Esophagus squamous epithelium (tissue), 5 donors: ENCODE data around the gene COX7A2. TPM values are rescaled to one million over a fixed set of nuclear protein-coding genes. Genes with fewer than 3 reads are reported as not detected.

Experiments used
- DNase-seq: peaks from one replicate; lab custom pipeline; 2025; lab: John Stamatoyannopoulos, UW
- H3K27ac ChIP-seq, 4 donors: fragments of 200-600 bp; sonication (generic); one replicate each; pipeline ENCODE4 v1.5.1; 2016 to 2019; ENCODE audit warnings: mild to moderate bottlenecking in 1 of 4
- H3K27me3 ChIP-seq, 4 donors: fragments of 200-600 bp; sonication (generic); 1 replicate in 3 of 4; 2 replicates in 1 of 4; pipeline versions ENCODE4 v1.5.1 to v1.6.0; 2017 to 2021; ENCODE audit warnings: antibody characterized with exemption in 1 of 4
- H3K36me3 ChIP-seq, 3 donors: fragments of 200-600 bp; sonication (generic); one replicate each; pipeline ENCODE4 v1.5.1; 2016 to 2019
- H3K4me1 ChIP-seq, 3 donors: fragments of 200-600 bp; sonication (generic); one replicate each; pipeline ENCODE4 v1.5.1; 2017 to 2019
- H3K4me3 ChIP-seq, 4 donors: fragments of 200-600 bp; sonication (generic); 1 replicate in 3 of 4; 2 replicates in 1 of 4; pipeline ENCODE4 v1.5.1; 2016 to 2019; ENCODE audit warnings: mild to moderate bottlenecking in 2 of 4, moderate library complexity in 1 of 4
- H3K9me3 ChIP-seq, 3 donors: fragments of 200-600 bp; sonication (generic); one replicate each; pipeline ENCODE4 v1.5.1; 2016 to 2019
- POLR2A ChIP-seq, 4 donors: fragments of 450-650 bp; IDR thresholded peaks; one replicate each; pipeline ENCODE4 v1.6.1; 2017; ENCODE audit warnings: antibody characterized with exemption in 4 of 4, mild to moderate bottlenecking in 4 of 4, moderate library complexity in 3 of 4
- WGBS, 2 donors: methylation state at CpG; one replicate each; pipeline ENCODE4 v1.1.5; 2018; 5-methylcytosine and 5-hydroxymethylcytosine counted together
- intact Hi-C: fragments of 100-400 bp; cut with DNase I; formaldehyde crosslinking; loops from one replicate; pipeline ENCODE4 v1.15.0; 2022
- total RNA-seq, 4 donors: library from RNA; depleted of rRNA; stranded (reverse); fragments of >200 nt; gene quantifications; one replicate each; pipeline ENCODE4 v1.1.0, GENCODE V29; 2016
- TF ChIP-seq, protein P1 (sequence below), 6 experiments: fragments of 450-650 bp in 4 of 6; fragments of 200-600 bp in 2 of 6; sonication (generic) in 2 of 6; IDR thresholded peaks; one replicate each; pipeline ENCODE4 v1.5.1; 2016 to 2019; ENCODE audit warnings: antibody characterized with exemption in 6 of 6, mild to moderate bottlenecking in 4 of 6, moderate library complexity in 4 of 6
- donor health status: DM: yes; HTN: yes; CAD: no.

The COX7A2 gene
- total RNA-seq, 4 donors from 2014 or later: 192 to 530 (median 330) TPM

- Histone ChIP-seq H3K36me3 (no peaks in the 10 kb centered on the region), H3K9me3 (no peaks in the 10 kb centered on the region), H3K4me3 (peak overlapping the region; percentile 39 to 71 (median 55)), H3K27me3 (peaks cover 0 to 80% (median 3%) of the 10 kb centered on the region in 4 donors), H3K27ac (peak overlapping the region; percentile 64 to 93 (median 84)), H3K4me1 (peaks cover 9 to 76% (median 26%) of the 10 kb centered on the region in 3 donors)
- TF ChIP-seq, protein P1, sequence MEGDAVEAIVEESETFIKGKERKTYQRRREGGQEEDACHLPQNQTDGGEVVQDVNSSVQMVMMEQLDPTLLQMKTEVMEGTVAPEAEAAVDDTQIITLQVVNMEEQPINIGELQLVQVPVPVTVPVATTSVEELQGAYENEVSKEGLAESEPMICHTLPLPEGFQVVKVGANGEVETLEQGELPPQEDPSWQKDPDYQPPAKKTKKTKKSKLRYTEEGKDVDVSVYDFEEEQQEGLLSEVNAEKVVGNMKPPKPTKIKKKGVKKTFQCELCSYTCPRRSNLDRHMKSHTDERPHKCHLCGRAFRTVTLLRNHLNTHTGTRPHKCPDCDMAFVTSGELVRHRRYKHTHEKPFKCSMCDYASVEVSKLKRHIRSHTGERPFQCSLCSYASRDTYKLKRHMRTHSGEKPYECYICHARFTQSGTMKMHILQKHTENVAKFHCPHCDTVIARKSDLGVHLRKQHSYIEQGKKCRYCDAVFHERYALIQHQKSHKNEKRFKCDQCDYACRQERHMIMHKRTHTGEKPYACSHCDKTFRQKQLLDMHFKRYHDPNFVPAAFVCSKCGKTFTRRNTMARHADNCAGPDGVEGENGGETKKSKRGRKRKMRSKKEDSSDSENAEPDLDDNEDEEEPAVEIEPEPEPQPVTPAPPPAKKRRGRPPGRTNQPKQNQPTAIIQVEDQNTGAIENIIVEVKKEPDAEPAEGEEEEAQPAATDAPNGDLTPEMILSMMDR (IDR thresholded peaks at IDR 0.05): peak in 4 of 6 experiments; percentile 57 to 82 (median 73)
- no peak for TF ChIP-seq POLR2A (IDR thresholded peaks at IDR 0.05)
- no peak for DNase-seq
- intact Hi-C loops: loop anchor here (10.0 kb wide), 3 partner anchors 800 to 1230 kb away; no protein-coding TSS in a partner anchor
- 0 to 6% methylated on average over 32 to 35 of the region's 35 CpGs for WGBS, 2 donors
Measured at GRCh38 chr6:75204217-75204958, 39.2 kb downstream of the COX7A2 start.

- H3K36me3 ChIP-seq: no peaks in the 10 kb centered on the region
- H3K27ac ChIP-seq: peak overlapping the region; percentile 17 to 93 (median 84)
- 12 to 20% methylated on average over 5 of the region's 5 CpGs for WGBS, 2 donors
- H3K4me3 ChIP-seq: peak overlapping the region in 3 of 4 donors; percentile 51 to 71 (median 59)
- H3K9me3 ChIP-seq: no peaks in the 10 kb centered on the region
- DNase-seq: no peak
- peaks cover 9 to 71% (median 24%) of the 10 kb centered on the region in 3 donors for H3K4me1 ChIP-seq
- intact Hi-C loops: loop anchor here (10.0 kb wide), 3 partner anchors 799 to 1229 kb away; no protein-coding TSS in a partner anchor
- TF ChIP-seq, protein P1 (IDR thresholded peaks at IDR 0.05): no peak
- TF ChIP-seq POLR2A (IDR thresholded peaks at IDR 0.05): no peak
- H3K27me3 ChIP-seq: peaks cover 0 to 78% (median 3%) of the 10 kb centered on the region in 4 donors
Measured at GRCh38 chr6:75203721-75204120, 39.9 kb downstream of the COX7A2 start.

DNA sequence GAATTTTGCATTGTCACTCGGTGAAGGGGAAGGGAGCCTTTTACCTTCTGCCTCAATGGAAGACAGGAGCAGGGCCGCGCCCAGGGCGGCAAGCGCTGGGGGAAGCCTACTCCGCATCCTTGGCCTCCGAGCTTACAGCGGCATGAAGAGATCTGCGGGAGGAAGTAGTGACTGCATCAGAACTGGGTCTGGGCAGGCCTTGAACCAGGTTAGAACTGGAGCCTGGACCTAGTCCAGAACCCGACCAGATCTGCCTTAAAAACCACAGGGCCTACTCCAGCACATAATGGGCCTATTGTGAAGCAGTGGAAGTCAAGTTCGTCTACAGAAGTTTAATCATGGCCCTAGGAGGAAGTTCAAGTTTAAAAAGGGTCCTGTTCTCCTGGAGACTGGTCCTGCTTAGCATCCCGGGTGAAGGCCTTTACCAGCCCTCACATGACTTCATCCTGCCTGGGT is 40.9 kb downstream of the COX7A2 start:
- peaks cover 9 to 66% (median 19%) of the 10 kb centered on the region in 3 donors for H3K4me1 ChIP-seq
- H3K9me3 ChIP-seq: no peaks in the 10 kb centered on the region
- WGBS, 2 donors: 50 to 71% methylated on average over 10 to 12 of the region's 12 CpGs
- no peak for DNase-seq
- peak overlapping the region in 3 of 4 donors; percentile 27 to 58 (median 39) for H3K4me3 ChIP-seq
- H3K27ac ChIP-seq: peak overlapping the region; percentile 4 to 93 (median 84)
- intact Hi-C loops: loop anchor here (10.0 kb wide), 3 partner anchors 798 to 1228 kb away; no protein-coding TSS in a partner anchor
- no peak for TF ChIP-seq POLR2A (IDR thresholded peaks at IDR 0.05)
- TF ChIP-seq, protein P1 (IDR thresholded peaks at IDR 0.05): no peak
- peaks cover 0 to 68% (median 3%) of the 10 kb centered on the region in 4 donors for H3K27me3 ChIP-seq
- no peaks in the 10 kb centered on the region for H3K36me3 ChIP-seq

DNA sequence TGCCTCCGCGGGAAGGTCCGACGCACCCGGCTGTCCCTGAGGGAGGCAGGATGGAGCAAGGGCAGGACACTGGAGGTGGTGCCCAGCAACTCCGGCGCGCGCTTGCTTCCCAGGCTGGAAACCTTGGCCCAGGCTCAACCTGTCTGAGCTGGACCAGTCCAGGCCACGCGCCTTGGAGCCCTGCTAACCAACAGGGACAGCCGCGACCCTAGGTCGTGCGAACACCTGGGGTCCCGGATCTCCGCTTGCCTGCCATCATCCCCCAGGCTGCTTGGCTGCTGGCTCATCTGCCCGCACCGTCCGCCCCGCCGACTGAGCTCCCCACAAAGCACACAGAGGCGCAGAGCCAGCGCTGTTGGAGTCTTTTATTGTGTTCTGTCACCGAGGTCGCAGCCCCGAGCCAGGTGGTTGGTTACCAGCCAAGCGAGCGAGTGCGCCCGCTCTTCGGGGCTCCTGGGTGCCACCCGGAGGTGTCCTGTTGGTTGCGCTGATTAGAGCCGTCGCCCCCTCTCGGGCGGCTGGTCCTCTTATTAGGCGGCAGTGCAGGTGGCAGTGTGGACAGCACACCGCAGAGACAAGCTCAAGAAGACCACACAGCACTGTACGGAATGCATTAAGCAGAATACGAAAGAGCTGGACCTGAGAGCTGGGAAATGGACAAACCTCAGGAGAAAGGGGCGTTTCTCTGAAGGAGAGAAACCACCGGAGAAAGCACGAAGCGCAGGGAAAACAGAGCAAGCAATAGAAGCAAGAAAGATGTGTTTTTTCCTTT is 41.5 kb downstream of the COX7A2 start:
- peak overlapping the region; percentile 28 to 93 (median 84) for H3K27ac ChIP-seq
- no peaks in the 10 kb centered on the region for H3K36me3 ChIP-seq
- no peaks in the 10 kb centered on the region for H3K9me3 ChIP-seq
- peaks cover 4 to 61% (median 17%) of the 10 kb centered on the region in 3 donors for H3K4me1 ChIP-seq
- H3K4me3 ChIP-seq: peak overlapping the region; percentile 6 to 58 (median 33)
- WGBS, 2 donors: 42 to 46% methylated on average over 8 to 9 of the region's 46 CpGs
- TF ChIP-seq, protein P1 (IDR thresholded peaks at IDR 0.05): no peak
- no peak for TF ChIP-seq POLR2A (IDR thresholded peaks at IDR 0.05)
- H3K27me3 ChIP-seq: peaks cover 0 to 62% (median 3%) of the 10 kb centered on the region in 4 donors
- intact Hi-C loops: loop anchor here (10.0 kb wide), 3 partner anchors 797 to 1227 kb away; no protein-coding TSS in a partner anchor
- no peak for DNase-seq
